AG20443 (cell line): Measurements from ENCODE around the gene PCDHGB3.
"Not testable (repeated sequence)": the region's sequence is repeated elsewhere in the genome, so short reads cannot be mapped to it uniquely, and the experiment has no call there.

Experiments used
- DNase-seq: peaks from one replicate; pipeline ENCODE4 v3.0.0; 2012; ENCODE audit warnings: low spot score, mixed read lengths

The PCDHGB3 gene

GRCh38 chr5:141369994-141370848 lies at the start of gene PCDHGB3:
Gene PCDHGB3 (plus strand): TSS chr5:141370242. CDS start chr5:141370395, 153 bp downstream.
- DNase-seq: peak; percentile 81

- DNase-seq: no peak
Measured at GRCh38 chr5:141322261-141322660, 47.8 kb upstream of the PCDHGB3 start.

GRCh38 chr5:141326088-141326854 lies 43.8 kb upstream of the PCDHGB3 start:
- peak; percentile 88 for DNase-seq

- DNase-seq: no peak
Measured at GRCh38 chr5:141328231-141328630, 41.8 kb upstream of the PCDHGB3 start.

GRCh38 chr5:141330299-141331080 lies 39.6 kb upstream of the PCDHGB3 start, which contains the start of gene PCDHGA1:
Gene PCDHGA1 (plus strand): TSS chr5:141330514.
- peak; percentile 61 for DNase-seq

- not testable (repeated sequence) for DNase-seq
Measured at GRCh38 chr5:141332571-141332970, 37.5 kb upstream of the PCDHGB3 start.

- DNase-seq: peak; percentile 55
Measured at GRCh38 chr5:141338538-141339306, 31.3 kb upstream of the PCDHGB3 start, which contains the start of gene PCDHGA2. Gene PCDHGA2 (plus strand): TSS chr5:141338760.

GRCh38 chr5:141340781-141341354 lies 29.2 kb upstream of the PCDHGB3 start:
- not testable (repeated sequence) for DNase-seq

- no peak for DNase-seq
Measured at GRCh38 chr5:141342773-141343172, 27.3 kb upstream of the PCDHGB3 start.

- no peak for DNase-seq
Measured at GRCh38 chr5:141343242-141343952, 26.6 kb upstream of the PCDHGB3 start, which contains the start of gene PCDHGA3. Gene PCDHGA3 (plus strand): TSS chr5:141343829. CDS start chr5:141344034, 205 bp downstream.

- no peak for DNase-seq
Measured at GRCh38 chr5:141343953-141344463, 26.0 kb upstream of the PCDHGB3 start.

- DNase-seq: no peak
Measured at GRCh38 chr5:141345327-141345726, 24.7 kb upstream of the PCDHGB3 start.

- DNase-seq: not testable (repeated sequence)
Measured at GRCh38 chr5:141346017-141346416, 24.0 kb upstream of the PCDHGB3 start.

GRCh38 chr5:141349917-141350619 lies 20.0 kb upstream of the PCDHGB3 start, which contains the start of gene PCDHGB1:
Gene PCDHGB1 (plus strand): TSS chr5:141350099. CDS start chr5:141350261, 162 bp downstream.
- peak; percentile 81 for DNase-seq

GRCh38 chr5:141351591-141351990 lies 18.5 kb upstream of the PCDHGB3 start:
- DNase-seq: no peak

- DNase-seq: no peak
Measured at GRCh38 chr5:141354900-141355469, 15.1 kb upstream of the PCDHGB3 start, which contains the start of gene PCDHGA4. Gene PCDHGA4 (plus strand): TSS chr5:141355021. CDS start chr5:141355108, 87 bp downstream.

GRCh38 chr5:141355641-141356040 lies 14.4 kb upstream of the PCDHGB3 start:
- DNase-seq: no peak

- no peak for DNase-seq
Measured at GRCh38 chr5:141356133-141356532, 13.9 kb upstream of the PCDHGB3 start.

GRCh38 chr5:141356950-141357349 lies 13.1 kb upstream of the PCDHGB3 start:
- DNase-seq: no peak
